ENCODE data around the gene CLIC3.

CLIC3 gene

GRCh38 chr9:137030538-137031527, 34.5 kb upstream of the CLIC3 start:
- peak; percentile 44 for DNase-seq

DNA sequence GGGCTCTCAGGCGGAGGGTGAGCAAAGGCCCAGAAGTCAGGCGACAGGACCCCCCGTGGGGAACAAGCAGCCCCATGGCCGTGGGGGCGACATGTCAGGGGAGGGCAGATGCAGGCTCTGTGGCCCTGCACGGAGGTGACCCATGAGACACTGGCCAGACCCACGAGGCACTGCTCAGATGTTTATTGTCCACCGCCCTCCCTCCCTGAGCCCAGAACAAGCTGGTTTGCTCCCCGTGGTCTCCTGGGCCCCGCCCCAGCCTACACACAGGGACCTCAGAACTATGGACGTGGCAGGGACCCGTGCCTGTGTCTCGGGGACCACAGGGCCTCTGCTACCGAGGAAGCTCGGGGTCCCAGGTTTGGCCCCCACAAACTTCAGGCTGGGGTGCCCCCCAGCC, 33.6 kb upstream of the CLIC3 start:
- DNase-seq = no peak

DNA sequence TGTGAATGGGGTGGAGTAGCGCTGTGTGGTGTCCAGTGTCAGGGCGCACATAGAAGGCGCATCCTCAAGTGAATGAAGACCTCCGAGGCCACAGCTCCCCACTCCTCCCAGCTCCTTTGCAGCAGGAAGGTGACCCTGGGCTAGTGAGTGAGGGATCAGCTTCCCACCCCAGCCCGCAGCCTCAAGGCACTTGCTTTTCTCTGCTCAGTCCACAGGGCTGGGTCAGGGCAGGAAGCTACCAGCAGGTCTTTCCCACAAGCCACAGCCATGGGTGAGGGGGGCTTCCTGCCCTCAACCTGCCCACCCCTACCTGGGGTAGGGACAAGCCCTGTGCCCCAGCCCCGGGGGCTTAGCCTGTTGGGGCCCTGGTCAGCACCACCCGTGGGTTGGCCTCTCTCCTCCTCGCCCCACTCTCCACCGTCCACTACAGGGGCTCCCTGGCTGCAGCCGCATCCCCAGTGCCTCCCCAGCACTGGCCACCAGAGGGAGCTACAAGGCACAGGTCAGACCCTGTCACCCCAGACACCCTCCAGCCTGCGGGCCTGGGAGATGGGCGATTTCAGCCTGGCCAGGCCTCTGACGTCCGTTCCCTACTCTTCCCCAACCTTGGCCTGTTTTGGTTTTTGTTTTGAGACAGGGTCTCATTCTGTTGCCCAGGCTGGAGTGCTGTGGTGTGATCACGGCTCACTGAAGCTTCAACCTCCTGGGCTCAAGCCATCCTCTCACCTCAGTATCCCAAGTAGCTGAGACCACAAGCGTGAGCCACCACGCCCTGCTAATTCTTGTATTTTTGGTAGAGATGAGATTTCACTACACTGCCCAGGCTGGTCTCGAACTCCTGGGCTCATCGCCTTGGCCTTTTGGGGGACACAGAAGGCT, 32.9 kb upstream of the CLIC3 start:
- peak; percentile 66 for DNase-seq

DNA sequence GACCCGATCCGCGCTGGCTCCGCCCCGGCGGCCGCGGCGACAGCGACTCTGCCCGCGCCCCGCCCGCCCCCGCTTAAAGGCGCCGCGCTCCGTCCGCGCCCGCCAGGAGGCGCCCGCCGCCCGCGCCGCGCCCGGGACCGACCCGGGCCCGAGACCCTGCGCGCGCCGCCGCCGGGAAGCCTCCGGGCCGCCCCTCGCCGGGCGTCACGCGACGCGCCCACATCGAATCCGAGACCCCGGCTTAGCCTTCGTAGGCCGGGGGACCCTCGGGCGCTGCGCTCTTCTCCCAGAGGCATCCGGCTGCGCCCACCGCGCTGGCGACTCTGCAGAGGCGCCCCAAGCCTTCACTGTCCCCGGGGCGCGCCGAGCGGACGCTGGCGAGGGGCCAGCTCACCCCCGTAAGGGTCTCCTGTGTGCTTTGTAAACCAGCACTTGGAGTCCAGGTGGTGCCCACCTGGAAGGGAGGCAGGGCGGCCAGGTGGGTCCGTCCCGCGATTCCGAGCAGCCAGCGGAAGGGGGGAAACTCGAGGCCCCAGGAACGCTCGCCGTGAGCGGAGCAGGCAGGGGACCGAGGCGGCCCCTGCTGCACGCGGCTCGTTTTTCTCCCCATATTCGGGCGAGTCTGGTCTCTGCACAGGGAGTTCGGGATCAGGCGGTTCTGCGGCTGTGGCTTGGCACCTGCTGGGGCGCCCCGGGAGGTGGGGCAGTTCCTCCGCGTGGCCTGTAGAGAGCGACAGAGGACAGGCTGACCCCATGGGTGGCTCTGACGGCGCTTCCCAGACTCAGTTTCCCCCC, 32.1 kb upstream of the CLIC3 start:
- peak; percentile 60 for DNase-seq

- no peak for DNase-seq
Measured at GRCh38 chr9:137027369-137028262, 31.2 kb upstream of the CLIC3 start, which contains the start of gene ABCA2. TSS of gene ABCA2 (minus strand) at chr9:137028237. CDS start at chr9:137028140, 97 bp downstream.

GRCh38 chr9:137026828-137027227, 30.5 kb upstream of the CLIC3 start:
- DNase-seq = no peak

DNA sequence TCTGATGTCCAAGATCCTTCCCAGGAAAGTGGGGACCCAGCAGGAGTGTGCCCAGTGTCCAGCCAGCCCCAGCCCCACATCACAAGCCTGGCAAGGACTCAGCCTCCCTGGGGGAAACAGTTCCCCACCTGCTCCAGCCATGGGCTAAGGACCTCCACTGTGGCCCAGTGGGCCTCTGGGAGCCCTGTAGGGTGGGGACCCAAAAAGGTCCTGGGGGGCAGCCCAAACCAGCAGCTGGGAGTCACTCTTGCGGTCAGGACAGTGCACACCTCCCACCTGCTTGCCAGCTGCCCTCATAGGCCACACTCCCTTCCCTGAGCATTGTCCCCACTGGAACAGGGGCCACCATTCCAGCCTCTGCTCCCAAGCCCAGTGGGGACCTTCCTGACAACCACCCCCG, 30.0 kb upstream of the CLIC3 start:
- DNase-seq = no peak

DNA sequence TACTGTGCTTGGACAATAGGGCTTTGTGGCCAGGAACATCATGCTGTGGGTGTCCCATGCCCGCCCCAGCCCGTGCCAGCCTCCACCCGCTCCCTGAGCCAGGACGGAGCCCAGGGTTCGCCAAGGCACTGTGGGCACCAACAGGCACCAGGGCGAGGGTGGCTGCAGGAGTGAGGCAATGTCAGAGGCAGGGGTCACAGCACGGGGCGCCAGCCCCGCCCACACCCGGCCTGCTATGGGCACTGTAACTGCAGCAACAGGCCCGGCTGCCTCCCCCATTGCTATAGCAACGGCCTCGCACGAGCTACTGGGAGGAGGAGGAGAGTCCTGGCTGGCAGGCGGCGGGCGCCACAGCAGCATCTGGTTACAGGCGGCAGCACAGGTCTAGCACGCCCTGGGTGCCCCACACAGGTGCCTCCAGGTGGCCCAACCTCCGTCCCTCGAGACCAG, 29.2 kb upstream of the CLIC3 start:
- DNase-seq = no peak

DNA sequence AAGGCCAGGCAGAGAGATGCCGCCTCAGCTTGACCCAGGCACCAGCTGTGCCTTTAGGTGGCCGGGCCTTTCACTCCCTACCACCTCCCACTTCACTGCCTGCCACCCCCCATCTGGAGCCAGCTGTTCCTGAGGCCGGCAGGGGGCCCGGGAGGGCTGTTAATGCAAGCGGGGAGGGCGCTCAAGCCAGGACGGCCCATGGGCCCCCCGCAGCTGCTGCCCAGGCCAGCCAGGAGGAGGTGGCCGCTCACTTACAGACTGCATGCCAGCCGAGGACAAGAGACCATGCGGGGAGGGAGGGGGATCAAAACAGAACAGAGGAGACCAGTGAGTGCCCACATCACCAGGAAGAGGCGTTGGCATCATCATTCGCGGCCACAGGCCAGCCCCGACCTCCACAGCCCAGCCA, 27.2 kb upstream of the CLIC3 start:
- DNase-seq = no peak

DNA sequence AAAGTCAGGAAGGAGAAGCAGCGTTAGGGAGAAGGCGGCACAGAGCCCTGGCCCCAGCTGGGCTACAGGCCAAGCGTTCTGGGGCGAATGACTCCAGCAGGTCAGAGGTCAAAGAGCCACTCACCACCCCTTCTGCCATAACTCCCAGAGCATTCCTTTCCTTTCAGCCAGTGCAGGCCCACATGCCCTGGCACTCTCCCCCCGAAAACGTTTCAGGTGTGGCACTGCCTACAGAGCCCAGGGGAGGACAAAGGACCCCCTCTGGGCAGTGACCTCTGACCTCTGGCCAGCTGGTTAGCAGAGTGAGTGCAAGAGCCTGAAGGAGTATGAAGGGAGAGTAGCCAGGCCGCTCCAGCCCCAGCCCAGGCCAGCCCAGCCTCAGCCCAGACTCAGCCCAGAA, 26.8 kb upstream of the CLIC3 start:
- DNase-seq = no peak

- no peak for DNase-seq
Measured at GRCh38 chr9:137022662-137023008, 26.3 kb upstream of the CLIC3 start.

DNA sequence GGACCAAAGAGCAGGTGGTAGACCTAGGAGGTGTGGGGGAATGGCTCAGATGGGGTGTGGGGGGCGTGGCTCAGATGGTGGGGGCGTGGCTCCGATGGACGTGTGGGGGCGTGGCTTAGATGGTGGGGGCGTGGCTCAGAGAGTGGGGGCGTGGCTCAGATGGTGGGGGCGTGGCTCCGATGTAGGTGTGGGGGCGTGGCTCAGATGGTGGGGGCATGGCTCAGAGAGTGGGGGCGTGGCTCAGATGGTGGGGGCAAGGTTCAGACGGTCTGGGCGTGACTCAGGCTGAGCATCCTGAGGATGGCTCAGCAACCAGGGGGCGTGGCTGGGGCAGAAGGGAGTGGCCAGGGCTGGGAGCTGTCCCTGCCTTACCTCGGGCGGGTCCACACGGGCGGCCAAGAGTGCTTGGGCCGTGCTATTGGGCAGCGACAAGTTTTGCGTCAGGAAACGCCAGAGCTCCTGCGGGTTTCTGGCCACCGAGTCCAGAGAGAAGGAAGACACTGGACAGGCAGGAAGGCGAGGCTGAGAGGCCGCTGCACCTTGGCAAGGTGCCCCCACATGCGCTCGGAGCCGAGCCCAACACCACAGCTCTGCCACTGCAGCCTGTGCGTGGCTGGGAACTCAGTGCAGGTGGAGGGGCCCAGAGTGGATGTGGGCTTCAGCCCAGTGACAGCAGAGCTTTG, 25.8 kb upstream of the CLIC3 start:
- peak; percentile 89 for DNase-seq

DNA sequence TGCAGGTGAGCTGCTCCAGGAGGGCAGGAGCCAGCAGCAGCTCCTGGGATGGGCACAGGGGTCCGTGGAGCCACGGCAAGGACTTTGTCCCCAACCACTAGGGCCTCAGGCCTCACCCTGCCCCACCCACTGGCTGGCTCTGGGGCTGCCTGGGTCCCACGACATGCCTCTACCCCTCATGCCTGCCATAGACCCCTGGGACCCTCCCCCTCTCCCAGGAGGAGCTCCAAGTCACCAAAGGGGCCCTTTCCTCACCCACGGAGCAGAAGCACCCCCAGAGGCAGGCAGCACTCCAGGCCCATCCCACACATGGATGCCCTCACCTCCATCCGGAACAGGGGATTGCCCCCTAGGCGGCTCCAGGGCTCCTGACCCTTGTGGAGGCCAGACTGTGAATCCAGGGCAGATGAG, 25.2 kb upstream of the CLIC3 start:
- DNase-seq = no peak

DNA sequence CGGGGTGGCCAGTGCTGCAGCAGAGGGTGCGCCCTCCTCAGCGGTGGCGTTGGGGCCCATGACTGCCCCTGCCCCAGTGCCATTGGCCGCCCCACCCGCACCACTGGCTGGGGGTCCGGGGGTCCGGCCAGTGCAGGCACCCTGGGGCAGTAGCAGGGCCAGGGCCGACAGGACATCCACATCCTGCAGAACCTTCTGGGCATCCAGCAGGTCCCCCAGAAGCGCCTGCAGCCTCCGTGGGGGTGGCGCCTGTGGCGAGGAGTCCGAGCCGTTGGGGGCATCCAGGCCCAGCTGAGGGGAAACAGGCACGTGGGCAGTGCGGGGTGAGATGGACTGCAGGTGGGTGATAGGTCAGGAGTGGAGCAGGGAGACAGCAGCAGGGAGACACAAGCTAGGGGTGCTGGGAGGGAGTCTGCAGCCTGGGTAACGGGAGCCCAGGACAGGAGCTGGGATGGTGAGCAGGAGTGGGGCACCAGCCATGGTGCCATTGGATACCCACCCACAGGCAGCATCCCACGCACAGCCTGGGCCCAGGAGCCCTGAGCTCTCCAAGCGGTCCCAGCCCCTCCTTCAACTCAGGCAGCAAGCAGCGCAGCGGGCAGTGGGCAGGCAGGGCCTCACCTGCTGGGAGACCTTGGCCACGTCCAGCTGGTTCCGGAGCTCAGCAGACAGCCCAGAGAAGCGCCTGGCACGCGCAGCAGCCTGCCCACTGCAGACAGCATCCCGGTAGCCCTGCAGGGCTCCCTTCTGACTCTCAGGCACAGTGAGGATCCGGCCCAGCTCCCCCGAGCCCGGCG, 24.6 kb upstream of the CLIC3 start:
- DNase-seq = no peak

DNA sequence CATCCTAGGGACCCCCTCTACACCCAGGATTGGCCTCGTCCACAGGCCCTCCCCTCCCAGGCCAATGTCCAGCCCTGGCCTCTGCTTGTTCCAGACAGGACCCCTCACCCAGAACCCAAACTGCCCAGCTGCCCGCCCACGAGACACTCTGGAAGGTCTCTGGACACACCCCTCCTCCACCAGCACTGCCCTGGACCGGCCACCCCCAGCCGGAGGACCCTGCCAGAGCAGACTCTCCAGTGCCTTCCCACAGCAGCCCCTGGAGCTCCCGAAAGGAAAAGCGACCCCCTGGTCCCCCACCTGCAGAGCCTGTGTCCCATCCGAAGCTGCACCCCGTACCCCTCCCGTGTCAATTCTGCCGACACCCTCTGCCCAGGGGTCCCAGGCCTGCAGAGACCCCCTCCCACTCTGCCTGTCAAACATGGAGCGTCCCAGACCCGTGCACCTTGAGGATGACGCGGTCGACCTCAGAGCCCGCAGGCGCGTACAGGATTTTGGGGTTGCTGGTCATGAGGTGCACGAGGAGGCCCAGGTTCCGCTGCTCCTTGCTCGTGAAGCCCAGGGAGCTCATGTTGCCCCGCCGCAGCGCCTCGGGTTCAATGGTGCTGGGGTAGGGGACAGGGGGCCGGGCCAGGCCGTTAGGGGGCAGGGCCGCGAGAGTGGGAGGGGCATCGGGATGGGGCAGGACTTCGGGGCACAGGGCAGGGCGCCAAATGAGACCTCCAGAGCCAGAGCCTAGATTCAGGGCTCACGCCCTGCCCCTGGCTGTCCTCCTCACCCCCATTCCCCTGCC, 23.7 kb upstream of the CLIC3 start:
- no peak for DNase-seq

GRCh38 chr9:137018761-137019559, 22.6 kb upstream of the CLIC3 start:
- DNase-seq = no peak

DNA sequence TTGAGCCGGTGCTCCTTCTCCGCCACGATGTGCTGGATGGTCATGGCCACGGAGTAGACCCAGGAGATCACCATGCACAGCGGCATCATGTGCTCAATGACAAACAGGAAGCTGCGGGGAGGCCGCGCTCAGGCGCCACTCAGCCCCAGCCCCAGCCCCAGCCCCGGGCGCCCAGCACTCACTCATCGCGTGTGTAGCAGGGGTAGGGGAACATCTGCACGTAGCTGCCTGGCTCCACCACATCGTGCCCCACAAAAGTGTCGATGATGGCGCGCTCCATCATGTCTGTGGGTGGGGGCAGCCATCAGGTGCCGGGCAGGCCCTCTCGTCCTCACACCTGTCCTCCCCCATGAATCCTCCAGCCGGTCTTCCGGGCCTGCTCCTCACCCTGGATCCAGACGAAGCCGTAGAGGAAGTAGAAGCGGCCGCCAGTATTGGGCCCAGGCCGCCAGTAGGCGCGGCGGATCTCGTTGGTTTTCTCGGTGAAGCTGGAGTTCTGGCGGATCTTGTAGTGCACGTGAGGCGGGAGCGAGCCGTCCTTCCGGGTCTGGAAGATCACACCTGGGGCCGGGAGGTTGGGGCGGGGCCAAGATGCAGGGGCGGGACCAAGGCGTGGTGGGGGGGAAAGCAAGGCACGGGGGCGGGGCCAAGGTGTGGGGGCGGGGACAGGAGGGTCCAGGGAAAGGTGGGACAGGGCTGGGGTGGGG, 21.6 kb upstream of the CLIC3 start:
- no peak for DNase-seq

DNA sequence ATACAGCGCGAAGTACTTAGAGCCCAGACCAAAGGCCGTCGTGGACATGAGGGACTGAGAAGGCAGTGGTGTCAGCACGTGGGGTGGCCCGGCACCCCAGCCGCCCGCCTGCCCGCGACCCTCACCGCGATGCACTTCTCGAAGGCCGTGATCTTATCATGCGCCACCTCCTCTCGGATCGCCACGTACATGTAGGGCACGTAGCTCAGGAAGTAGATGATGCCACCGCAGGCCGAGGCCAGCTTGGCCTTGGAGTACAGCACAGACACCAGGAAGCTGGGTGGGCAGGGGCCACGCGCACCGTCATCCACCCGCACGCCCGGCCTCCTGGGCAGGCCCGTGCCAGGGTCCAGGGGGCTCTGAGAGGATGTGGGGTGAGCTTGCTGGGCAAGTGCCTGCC, 20.7 kb upstream of the CLIC3 start:
- DNase-seq = no peak

Measured in stimulated activated CD4-positive, alpha-beta T cell treated with anti-CD3 and anti-CD28 coated beads, Interleukin-1b, Interleukin-23, amount 100 ng/mL, for 48 hours (primary cell).